HAP-1 (cell line): ENCODE measurements around the gene GULP1.
"Not testable (repeated sequence)": the region's sequence is repeated elsewhere in the genome, so short reads cannot be mapped to it uniquely, and the experiment has no call there.

Experiments
- DNase-seq, 2 experiments: peaks; one replicate each; pipeline ENCODE4 v3.0.0-alpha.2; 2016 to 2020; ENCODE audit warnings: low spot score in 2 of 2
- H3K27me3 ChIP-seq: fragments of 250-450 bp; sonication (Bioruptor Pico); 2 replicates; pipeline ENCODE4 v1.5.1; 2020; ENCODE audit warnings: low read depth, mild to moderate bottlenecking, moderate library complexity
- H3K36me3 ChIP-seq: fragments of 250-450 bp; sonication (Bioruptor Pico); replicated peaks from 2 replicates; pipeline ENCODE4 v1.5.1; 2020; ENCODE audit warnings: mild to moderate bottlenecking
- H3K4me1 ChIP-seq: fragments of 250-450 bp; sonication (Bioruptor Pico); 2 replicates; pipeline ENCODE4 v1.5.1; 2020; ENCODE audit warnings: mild to moderate bottlenecking
- H3K4me3 ChIP-seq: fragments of 250-450 bp; sonication (Bioruptor Pico); 2 replicates; pipeline ENCODE4 v1.5.1; 2020; ENCODE audit warnings: mild to moderate bottlenecking, moderate library complexity
- H3K9me3 ChIP-seq: fragments of 250-450 bp; sonication (Bioruptor Pico); 2 replicates; pipeline ENCODE4 v1.5.1; 2020; ENCODE audit warnings: mild to moderate bottlenecking, moderate library complexity
- in situ Hi-C: fragments of 300-500 bp; cut with MboI; formaldehyde crosslinking; loops from 3 replicates; pipeline ENCODE4 v1.14.3; 2020; ENCODE audit warnings: low sequenced_read_pairs, inconsistent platforms, mixed read lengths

The GULP1 gene

DNA sequence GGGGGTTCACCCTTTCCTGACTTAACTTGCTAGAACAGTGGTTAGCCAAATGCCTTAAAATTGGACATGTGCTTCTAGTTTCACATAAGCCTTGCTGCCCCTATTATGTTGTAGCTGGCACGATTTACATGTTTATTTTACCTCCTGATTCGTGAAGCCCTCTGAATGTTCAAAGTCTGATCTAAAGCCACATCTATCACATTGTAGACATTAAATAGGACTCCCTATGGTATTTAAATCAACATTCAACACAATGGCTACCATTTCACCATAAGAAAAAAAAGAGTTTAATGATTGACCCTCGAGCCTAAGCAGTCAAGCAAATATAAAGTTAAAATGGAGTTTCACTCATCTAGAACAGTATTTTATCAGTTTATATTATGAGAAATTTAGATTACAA is 151.5 kb downstream of the GULP1 start:
- H3K4me1 ChIP-seq: peaks cover 23% of the 10 kb centered on the region
- DNase-seq: peak in 1 of 2 experiments; percentile 29
- H3K27me3 ChIP-seq: no peaks in the 10 kb centered on the region
- H3K4me3 ChIP-seq: no peak overlapping the region
- in situ Hi-C loops: no loop called here
- no peaks in the 10 kb centered on the region for H3K9me3 ChIP-seq
- H3K36me3 ChIP-seq: no peaks in the 10 kb centered on the region

DNA sequence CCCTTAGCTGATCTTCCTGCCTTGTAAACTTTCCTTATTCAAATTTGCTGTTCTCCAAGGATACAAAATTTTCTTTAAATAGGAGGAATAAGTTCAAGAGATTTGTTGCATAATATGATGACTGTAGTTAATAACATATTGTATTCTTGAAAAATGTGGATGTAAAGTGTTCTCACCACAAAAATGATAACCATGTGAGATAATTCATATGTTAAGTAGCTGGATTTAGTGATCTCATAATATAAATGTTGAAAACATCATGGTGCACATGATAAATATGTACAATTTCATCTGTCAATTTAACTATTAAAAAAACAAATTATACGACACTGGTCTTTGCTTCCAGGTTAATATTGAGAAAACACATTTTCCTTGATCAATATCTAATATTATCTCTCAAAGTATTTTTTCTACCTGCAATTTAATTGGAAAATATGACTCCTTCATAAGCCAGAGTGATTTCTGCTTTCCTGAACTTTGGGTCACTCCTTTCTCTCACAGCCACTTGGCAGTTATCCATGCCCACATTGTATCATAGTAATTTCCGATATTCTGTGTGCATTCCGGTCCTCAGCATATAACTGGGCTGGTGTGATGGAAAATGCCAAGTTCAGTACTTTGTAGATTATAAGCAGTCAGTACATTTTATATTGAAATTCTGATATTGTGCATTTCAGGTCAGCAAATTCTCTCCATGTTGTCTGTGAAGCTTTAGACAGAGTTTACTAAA is 152.6 kb downstream of the GULP1 start:
- H3K36me3 ChIP-seq: no peaks in the 10 kb centered on the region
- H3K4me3 ChIP-seq: no peak overlapping the region
- peaks cover 15% of the 10 kb centered on the region for H3K4me1 ChIP-seq
- no peak for DNase-seq
- H3K9me3 ChIP-seq: no peaks in the 10 kb centered on the region
- no peaks in the 10 kb centered on the region for H3K27me3 ChIP-seq
- in situ Hi-C loops: no loop called here

DNA sequence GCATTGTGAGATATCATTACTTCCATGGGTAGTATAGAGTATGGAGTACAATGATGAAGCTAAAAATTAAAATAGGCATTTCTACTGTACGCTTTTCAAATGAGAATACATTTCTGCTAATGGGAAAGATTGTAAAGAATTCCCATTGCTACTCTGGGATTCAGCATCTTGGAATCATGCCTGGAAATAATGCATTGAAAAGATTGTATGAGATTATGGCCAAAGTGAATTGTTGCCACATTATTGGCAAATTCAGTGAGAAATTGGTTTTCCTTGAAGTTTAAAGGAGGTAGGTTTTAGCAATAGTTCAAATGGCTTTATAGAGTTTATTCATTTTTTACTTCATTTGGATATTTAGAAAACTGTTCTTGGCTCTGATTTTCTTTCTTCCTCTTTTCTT is 157.9 kb downstream of the GULP1 start:
- peaks cover 5% of the 10 kb centered on the region; the same call in 1 of the 2 replicates for H3K9me3 ChIP-seq
- no peak overlapping the region for H3K4me3 ChIP-seq
- no peaks in the 10 kb centered on the region for H3K27me3 ChIP-seq
- no peaks in the 10 kb centered on the region; the same call in 1 of the 2 replicates for H3K36me3 ChIP-seq
- in situ Hi-C loops: no loop called here
- peaks cover 8% of the 10 kb centered on the region; the same call in 1 of the 2 replicates for H3K4me1 ChIP-seq
- no peak for DNase-seq

DNA sequence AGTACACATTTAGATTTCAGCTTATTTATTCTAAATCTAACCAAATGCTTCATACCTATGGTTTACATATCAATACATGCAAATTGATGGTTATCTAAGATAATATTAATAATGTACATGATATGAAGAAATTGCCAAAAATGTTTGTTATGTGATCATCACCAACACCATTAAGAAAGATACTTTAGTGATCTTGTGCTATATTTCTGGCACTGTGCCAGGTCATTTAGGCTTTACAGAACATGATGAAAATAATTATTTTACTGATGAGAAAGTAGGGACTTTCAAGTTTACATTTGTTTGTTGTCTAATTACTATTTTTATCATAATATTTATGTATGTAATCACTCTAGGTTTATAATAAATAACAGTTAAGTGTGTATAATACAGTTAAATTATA is 158.3 kb downstream of the GULP1 start:
- in situ Hi-C loops: no loop called here
- no peak for DNase-seq
- Histone ChIP-seq H3K4me1 (peaks cover 9% of the 10 kb centered on the region), H3K27me3 (no peaks in the 10 kb centered on the region), H3K36me3 (no peaks in the 10 kb centered on the region; the same call in 1 of the 2 replicates), H3K9me3 (peaks cover 7% of the 10 kb centered on the region; the same call in 1 of the 2 replicates), H3K4me3 (no peak overlapping the region)

DNA sequence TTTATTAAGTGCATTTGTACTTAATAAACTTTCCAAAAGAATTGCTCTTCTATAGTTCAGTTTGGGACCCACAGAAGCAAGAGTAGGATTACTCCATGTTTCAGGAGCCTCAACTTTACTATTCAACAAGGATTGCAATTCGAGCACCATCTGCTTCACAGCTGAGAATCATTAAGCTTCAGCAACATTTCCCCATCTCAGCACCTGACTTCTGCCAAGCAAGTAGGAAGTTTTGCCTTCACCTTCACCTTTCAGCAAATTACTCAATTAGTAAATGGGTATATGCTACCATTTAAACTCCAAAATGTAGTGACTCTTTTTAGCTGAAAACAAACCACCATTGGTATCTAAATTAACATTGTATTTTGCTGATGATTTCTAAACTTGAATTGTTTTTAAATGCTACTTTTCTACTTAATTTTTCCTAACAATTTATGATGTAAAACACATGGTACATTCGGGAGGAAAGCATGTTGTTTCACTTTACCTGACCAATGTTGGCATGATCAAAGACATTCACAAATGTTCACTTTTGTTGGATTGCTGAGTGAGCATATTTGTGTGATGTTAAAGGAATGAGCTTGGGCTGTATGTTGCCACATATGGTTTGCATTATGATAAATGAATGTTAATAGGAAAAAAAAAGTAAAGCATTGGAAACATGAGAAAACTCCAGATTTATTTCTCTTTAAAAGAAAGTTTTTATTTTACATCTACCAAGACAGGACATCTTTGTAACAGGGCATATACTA is 159.2 kb downstream of the GULP1 start:
- DNase-seq: no peak
- in situ Hi-C loops: no loop called here
- Histone ChIP-seq H3K27me3 (no peaks in the 10 kb centered on the region), H3K4me1 (peaks cover 18% of the 10 kb centered on the region), H3K4me3 (no peak overlapping the region), H3K9me3 (peaks cover 7% of the 10 kb centered on the region; the same call in 1 of the 2 replicates), H3K36me3 (no peaks in the 10 kb centered on the region; the same call in 1 of the 2 replicates)

DNA sequence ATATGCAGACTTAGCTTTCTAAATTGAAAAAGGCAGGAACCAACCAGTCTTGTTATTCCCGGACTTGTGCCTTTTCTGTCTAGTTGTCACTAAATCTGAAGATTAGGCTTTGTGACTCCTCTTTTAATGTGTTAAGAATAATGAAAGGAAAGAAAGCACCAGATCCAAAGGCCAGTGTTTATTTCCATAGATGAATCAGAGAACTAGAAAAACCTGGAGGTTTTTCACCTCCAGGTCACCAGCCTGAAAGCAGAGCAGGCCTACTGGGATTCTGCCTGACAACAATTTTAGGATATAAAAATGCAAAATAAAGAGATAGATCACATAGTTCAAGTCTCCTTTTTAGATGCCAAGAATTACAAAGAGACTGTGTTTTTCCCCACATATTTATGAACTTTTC is 160.4 kb downstream of the GULP1 start:
- H3K9me3 ChIP-seq: peaks cover 7% of the 10 kb centered on the region; the same call in 1 of the 2 replicates
- H3K4me3 ChIP-seq: no peak overlapping the region
- no peaks in the 10 kb centered on the region; the same call in 1 of the 2 replicates for H3K36me3 ChIP-seq
- peaks cover 25% of the 10 kb centered on the region for H3K4me1 ChIP-seq
- DNase-seq: peak in 1 of 2 experiments; percentile 20
- in situ Hi-C loops: no loop called here
- no peaks in the 10 kb centered on the region for H3K27me3 ChIP-seq

DNA sequence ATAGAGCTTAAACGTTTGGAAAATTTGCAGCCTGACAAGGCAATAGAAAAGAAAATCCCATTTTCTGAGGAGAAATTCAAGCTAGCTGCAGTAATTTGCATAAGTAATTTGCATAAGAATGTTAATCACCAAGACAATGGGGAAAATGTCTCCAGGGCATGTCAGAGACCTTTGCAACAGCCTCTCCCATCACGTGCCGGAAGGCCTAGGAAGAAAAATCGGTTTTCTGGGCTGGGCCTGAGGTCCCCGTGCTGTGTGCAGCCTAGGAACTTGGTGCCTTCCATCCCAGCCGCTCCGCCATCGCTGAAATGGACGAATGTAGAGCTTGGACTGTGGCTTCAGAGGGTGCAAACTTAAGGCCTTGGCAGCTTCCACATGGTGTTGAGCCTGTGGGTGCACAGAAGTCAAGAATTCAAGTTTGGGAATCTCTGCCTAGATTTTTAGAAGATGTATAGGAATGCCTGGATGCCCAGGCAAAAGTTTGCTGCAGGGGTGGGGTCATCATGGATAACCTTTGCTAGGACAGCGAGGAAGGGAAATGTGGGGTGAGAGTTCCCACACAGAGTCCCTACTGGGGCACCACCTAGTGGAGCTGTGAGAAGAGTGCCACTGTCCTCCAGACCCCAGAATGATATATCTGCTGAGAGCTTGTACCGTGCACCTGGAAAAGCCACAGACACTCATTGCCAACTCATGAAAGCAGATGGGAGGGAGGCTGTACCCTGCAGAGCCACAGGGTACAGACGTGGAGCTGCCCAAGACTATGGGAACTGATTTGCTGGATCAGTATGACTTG is 164.6 kb downstream of the GULP1 start:
- DNase-seq: peak; percentile 56 to 69
- Histone ChIP-seq H3K4me1 (peaks cover 46% of the 10 kb centered on the region), H3K4me3 (no peak overlapping the region), H3K36me3 (no peaks in the 10 kb centered on the region; the same call in 1 of the 2 replicates), H3K27me3 (no peaks in the 10 kb centered on the region), H3K9me3 (peaks cover 7% of the 10 kb centered on the region; the same call in 1 of the 2 replicates)
- in situ Hi-C loops: no loop called here

DNA sequence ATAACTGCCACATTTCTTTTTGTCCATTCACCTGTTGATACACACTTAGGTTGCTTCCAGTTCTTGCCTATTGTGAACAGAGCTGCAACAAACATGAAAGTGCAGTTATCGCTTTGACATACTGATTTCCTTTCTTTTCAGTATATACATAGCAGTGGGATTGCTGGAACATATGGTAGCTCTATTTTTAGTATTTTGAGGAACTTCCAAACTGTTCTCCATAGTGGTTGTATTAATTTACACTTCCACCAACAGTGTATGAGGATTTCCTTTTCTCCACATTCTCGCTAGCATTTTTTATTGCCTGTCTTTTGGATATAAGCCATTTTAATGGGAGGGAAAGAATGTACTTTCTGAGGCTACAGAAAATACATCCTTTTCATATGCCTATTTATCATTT is 167.4 kb downstream of the GULP1 start:
- Histone ChIP-seq H3K36me3 (no peaks in the 10 kb centered on the region), H3K9me3 (0 out of 2 replicates have a peak, but pooled peaks cover 4% of the 10 kb centered on the region), H3K4me1 (peaks cover 59% of the 10 kb centered on the region), H3K4me3 (no peak overlapping the region), H3K27me3 (no peaks in the 10 kb centered on the region)
- in situ Hi-C loops: no loop called here
- DNase-seq: peak in 1 of 2 experiments; percentile 10

DNA sequence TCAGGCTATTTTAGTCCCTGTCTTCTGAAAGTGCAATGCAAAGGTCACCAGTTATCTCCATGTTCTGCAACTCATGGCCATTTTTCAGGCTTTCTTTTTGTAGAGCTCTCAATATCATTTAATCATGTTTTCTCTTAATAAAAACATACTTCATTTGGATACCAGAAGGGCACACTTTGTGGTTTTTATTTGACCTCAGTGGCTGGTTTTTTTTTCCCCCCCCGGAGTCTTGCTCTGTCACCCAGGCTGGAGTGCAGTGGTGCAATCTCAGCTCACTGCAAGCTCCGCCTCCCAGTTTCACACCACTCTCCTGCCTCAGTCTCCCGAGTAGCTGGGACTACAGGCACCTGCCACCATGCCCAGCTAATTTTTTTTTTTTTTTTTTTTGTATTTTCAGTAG is 174.4 kb downstream of the GULP1 start:
- in situ Hi-C loops, H3K36me3 ChIP-seq, H3K4me3 ChIP-seq, DNase-seq, H3K9me3 ChIP-seq, H3K27me3 ChIP-seq: not testable (repeated sequence)
- peaks cover 21% of the 10 kb centered on the region for H3K4me1 ChIP-seq

DNA sequence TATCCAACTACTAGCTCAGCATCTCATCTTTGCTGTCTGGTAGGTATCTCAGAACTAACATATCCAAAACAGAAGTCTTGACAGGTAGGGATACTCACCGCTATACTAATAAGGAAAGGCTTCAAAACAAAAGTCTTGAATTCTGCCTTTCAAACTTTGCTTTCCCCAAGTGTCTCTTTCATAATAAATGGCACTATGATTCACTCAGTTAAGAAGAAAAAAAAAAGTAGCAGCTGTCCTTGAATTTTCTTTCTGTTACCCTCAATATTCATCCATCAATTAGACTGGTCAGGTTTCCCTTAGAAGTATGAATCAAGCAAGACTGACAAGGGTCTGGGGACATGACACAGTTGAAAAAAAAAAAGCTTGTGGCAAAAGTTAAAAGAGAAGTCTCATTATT is 175.1 kb downstream of the GULP1 start:
- Histone ChIP-seq H3K4me3 (no peak overlapping the region), H3K4me1 (peaks cover 21% of the 10 kb centered on the region), H3K9me3 (no peaks in the 10 kb centered on the region), H3K36me3 (no peaks in the 10 kb centered on the region), H3K27me3 (no peaks in the 10 kb centered on the region)
- in situ Hi-C loops: no loop called here
- no peak for DNase-seq

DNA sequence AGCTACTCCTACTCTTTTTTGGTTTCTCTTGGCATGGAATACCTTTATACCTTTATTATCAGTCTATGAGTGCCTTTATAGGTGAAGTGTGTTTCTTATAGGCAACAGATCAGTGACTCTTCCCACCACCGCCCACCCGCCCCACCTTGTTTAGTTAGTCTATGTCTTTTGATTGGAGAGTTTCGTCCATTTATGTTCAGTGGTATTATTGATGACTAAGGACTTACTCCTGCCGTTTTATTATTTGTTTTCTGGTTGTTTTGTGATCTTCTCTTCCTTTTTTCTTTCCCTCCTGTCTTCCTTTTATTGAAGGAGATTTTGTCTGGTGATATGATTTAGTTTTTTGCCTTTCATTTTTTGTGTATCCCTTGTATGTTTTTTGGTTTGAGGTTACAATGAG is 179.5 kb downstream of the GULP1 start:
- no peaks in the 10 kb centered on the region for H3K36me3 ChIP-seq
- DNase-seq: no peak
- H3K4me3 ChIP-seq: no peak overlapping the region
- H3K4me1 ChIP-seq: no peaks in the 10 kb centered on the region
- H3K9me3 ChIP-seq: no peaks in the 10 kb centered on the region
- in situ Hi-C loops: no loop called here
- H3K27me3 ChIP-seq: no peaks in the 10 kb centered on the region

DNA sequence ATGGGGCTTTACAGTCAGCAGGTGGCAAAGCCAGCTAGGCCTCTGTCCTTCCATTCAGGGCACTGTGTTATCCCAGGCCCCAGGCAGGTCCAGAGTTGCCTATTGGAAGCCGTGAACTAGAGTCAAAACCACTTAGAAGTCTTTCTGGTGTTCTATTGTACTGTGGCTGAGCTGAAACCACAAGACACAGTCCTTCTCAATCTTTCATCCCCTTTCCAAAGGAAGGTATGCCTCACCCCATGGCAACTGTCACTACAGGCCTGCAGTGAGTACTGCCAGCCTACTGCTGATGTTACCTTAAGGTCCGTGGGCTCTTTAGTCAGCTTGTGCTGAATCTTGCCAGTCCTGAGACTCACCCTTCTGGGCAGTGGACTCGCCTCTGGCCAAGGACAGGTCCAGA is 181.6 kb downstream of the GULP1 start:
- DNase-seq: no peak
- Histone ChIP-seq H3K27me3 (no peaks in the 10 kb centered on the region), H3K9me3 (no peaks in the 10 kb centered on the region), H3K4me3 (no peak overlapping the region), H3K36me3 (no peaks in the 10 kb centered on the region), H3K4me1 (peaks cover under 1% of the 10 kb centered on the region)
- in situ Hi-C loops: no loop called here

DNA sequence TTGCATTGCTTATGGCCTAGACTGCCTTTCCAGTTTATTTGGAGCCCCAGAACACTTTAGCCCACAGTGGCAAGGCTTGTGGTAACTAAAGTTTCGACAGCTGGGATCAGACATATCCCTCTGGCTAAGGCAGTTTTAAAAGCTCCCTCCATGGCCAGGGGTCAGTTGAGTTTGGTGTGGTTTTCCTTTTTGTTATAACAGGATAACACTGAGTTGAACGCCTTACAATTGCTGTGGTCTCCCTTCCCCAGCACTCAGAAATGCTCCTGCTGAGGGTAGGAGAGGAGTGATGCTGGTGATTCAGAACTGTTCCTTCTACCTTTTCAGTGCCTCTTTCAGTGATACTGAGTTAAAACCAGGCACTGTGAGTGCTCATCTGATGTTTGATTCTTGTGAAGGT is 182.6 kb downstream of the GULP1 start:
- Histone ChIP-seq H3K4me3 (no peak overlapping the region), H3K36me3 (no peaks in the 10 kb centered on the region), H3K9me3 (no peaks in the 10 kb centered on the region), H3K4me1 (peaks cover 8% of the 10 kb centered on the region), H3K27me3 (no peaks in the 10 kb centered on the region)
- DNase-seq: no peak
- in situ Hi-C loops: no loop called here
